Prostate gland (tissue), 2 donors: ENCODE measurements around the gene CHRD. TPM values are rescaled to one million over a fixed set of nuclear protein-coding genes. Genes with fewer than 3 reads are reported as not detected.
A peak's percentile ranks its signal among the peaks of the same experiment; 100 is the strongest.

Source experiments
- DNase-seq: peaks from one replicate; pipeline ENCODE4 v3.0.0-alpha.2; 2019; ENCODE audit warnings: low spot score
- H3K27ac ChIP-seq, 2 donors: fragments of 200-600 bp; sonication (generic); 2 replicates each; pipeline ENCODE4 v1.5.1; 2017 to 2019
- H3K27me3 ChIP-seq: fragments of 200-600 bp; sonication (generic); replicated peaks from 2 replicates; pipeline ENCODE4 v1.5.1; 2019; ENCODE audit not compliant: insufficient read depth
- H3K36me3 ChIP-seq, 2 donors: fragments of 200-600 bp; sonication (generic); 1 replicate in 1 of 2; 2 replicates in 1 of 2; pipeline versions ENCODE4 v1.5.1 to v1.8.1; 2017 to 2019
- H3K4me1 ChIP-seq: fragments of 200-600 bp; sonication (generic); replicated peaks from 2 replicates; pipeline ENCODE4 v1.5.1; 2019
- H3K4me3 ChIP-seq, 2 donors: fragments of 200-600 bp; sonication (generic); 2 replicates each; pipeline ENCODE4 v1.5.1; 2017 to 2019
- H3K9me3 ChIP-seq: fragments of 200-600 bp; sonication (generic); 2 replicates; pipeline ENCODE4 v1.5.1; 2017
- CTCF ChIP-seq, 4 experiments: fragments of 200-600 bp in 2 of 4; fragments of 450-650 bp in 2 of 4; sonication (generic) in 2 of 4; IDR thresholded peaks; 1 replicate in 3 of 4; 2 replicates in 1 of 4; pipeline ENCODE4 v1.5.1; 2016 to 2019; ENCODE audit warnings: antibody characterized with exemption in 4 of 4, mild to moderate bottlenecking in 2 of 4, moderate library complexity in 2 of 4
- POLR2A ChIP-seq: fragments of 450-650 bp; IDR thresholded peaks from one replicate; pipeline ENCODE4 v1.6.1; 2016; ENCODE audit warnings: antibody characterized with exemption, mild to moderate bottlenecking
- POLR2AphosphoS5 ChIP-seq: sonication (generic); formaldehyde crosslinking; IDR thresholded peaks from one replicate; pipeline ENCODE4 v1.6.1; 2017; ENCODE audit warnings: antibody characterized with exemption
- WGBS: methylation state at CpG from one replicate; pipeline ENCODE4 v1.1.5; 2018; 5-methylcytosine and 5-hydroxymethylcytosine counted together
- intact Hi-C: fragments of 100-400 bp; cut with DNase I; formaldehyde crosslinking; loops from one replicate; pipeline ENCODE4 v1.14.2; 2022
- total RNA-seq, 2 donors: library from RNA; depleted of rRNA; stranded (reverse); fragments of >200 nt; gene quantifications; one replicate each; pipeline ENCODE4 v1.1.0, GENCODE V29; 2016

CHRD gene
- total RNA-seq, 2 donors from 2014 or later: 2.5 to 8.0 TPM

DNA sequence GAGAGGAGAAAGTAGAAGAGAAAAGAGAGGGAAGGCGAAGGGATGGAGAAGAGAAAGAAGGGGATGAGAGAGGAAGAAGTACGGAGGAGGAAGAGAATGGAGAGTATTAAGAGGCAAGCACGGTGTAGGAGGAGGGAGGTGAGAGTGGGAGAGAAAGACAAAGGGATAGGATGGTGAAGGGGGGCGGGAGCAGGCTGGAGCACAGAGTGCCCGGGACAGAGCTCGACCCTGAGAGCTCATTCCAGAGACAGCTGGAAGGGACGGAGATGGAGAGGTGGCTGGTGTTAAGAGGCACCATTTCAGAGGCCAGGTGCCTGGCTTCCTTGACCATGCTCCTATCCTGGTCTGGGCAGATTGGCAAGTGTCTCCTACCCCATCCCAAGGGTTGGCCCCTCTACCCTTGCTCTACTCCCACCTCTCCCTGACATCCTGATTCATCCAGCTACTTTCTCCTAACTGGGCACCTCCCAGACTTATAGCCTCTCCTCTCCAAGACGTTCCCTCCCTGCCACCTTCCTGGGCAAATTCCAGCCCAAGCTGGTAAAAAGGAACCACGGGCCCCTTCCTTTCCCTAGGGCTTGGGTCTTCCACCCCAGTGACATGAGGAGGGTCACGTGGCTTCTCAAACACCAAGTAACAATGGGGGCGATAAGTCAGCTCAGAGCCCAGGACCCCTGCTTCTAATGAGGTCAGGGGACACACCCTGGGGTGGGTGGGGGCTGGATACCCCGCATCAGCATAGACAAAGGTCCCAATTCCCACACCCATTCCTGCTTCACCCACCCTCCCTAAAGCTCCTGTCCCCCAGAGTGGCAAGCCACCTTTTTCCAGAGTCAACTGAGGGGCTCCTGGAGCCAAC is 19.6 kb upstream of the CHRD start:
- Histone ChIP-seq H3K36me3 (peaks cover 0 to 6% of the 10 kb centered on the region in 2 donors), H3K27ac (no peak overlapping the region), H3K27me3 (no peaks in the 10 kb centered on the region), H3K4me1 (peaks cover 3% of the 10 kb centered on the region), H3K4me3 (peak overlapping the region in 1 of 2 donors; percentile 71), H3K9me3 (no peaks in the 10 kb centered on the region)
- TF ChIP-seq POLR2A (no peak), CTCF (IDR thresholded peaks at IDR 0.05) (no peak), POLR2AphosphoS5 (no peak)
- intact Hi-C loops: loop anchor here (5.0 kb wide), 2 partner anchors 43 to 63 kb away; partner anchors contain the start of gene PSMD2
- WGBS: 40% methylated on average over 12 of the region's 12 CpGs
- DNase-seq: no peak

GRCh38 chr3:184360929-184361531 is 18.8 kb upstream of the CHRD start:
- H3K27ac ChIP-seq: peak overlapping the region; percentile 94 to 97
- intact Hi-C loops: loop anchor here (5.0 kb wide), 2 partner anchors 44 to 64 kb away; partner anchors contain the start of gene PSMD2
- peak overlapping the region; percentile 64 to 71 for H3K4me3 ChIP-seq
- 3% methylated on average over 24 of the region's 24 CpGs for WGBS
- H3K36me3 ChIP-seq: peaks cover 0 to 6% of the 10 kb centered on the region in 2 donors
- H3K4me1 ChIP-seq: peaks cover 3% of the 10 kb centered on the region
- no peaks in the 10 kb centered on the region for H3K27me3 ChIP-seq
- DNase-seq: no peak
- TF ChIP-seq POLR2AphosphoS5 (no peak), CTCF (IDR thresholded peaks at IDR 0.05) (no peak), POLR2A (no peak)
- no peaks in the 10 kb centered on the region for H3K9me3 ChIP-seq

- 1% methylated on average over 23 of the region's 56 CpGs for WGBS
- intact Hi-C loops: loop anchor here (5.0 kb wide), 2 partner anchors 44 to 64 kb away; partner anchors contain the start of gene PSMD2
- H3K36me3 ChIP-seq: peaks cover 0 to 6% of the 10 kb centered on the region in 2 donors
- peak within 1 kb of the TSS; percentile 64 to 71 for H3K4me3 ChIP-seq
- H3K27me3 ChIP-seq: no peaks in the 10 kb centered on the region
- TF ChIP-seq POLR2A (peak; percentile 80), POLR2AphosphoS5 (no peak)
- peaks cover 3% of the 10 kb centered on the region for H3K4me1 ChIP-seq
- peak within 1 kb of the TSS; percentile 94 to 97 for H3K27ac ChIP-seq
- DNase-seq: peak; percentile 27
- no peaks in the 10 kb centered on the region for H3K9me3 ChIP-seq
Observed at GRCh38 chr3:184361532-184361931, 18.3 kb upstream of the CHRD start, which contains the start of the genes CLCN2 and POLR2H. TSS of gene CLCN2 (minus strand) at chr3:184361605. CDS start at chr3:184361479, 126 bp downstream. TSS of gene POLR2H (plus strand) at chr3:184361710. CDS start at chr3:184363493, 1,783 bp downstream.

GRCh38 chr3:184361932-184362667 is 17.8 kb upstream of the CHRD start:
- peaks cover 3% of the 10 kb centered on the region for H3K4me1 ChIP-seq
- peak overlapping the region; percentile 94 to 97 for H3K27ac ChIP-seq
- peak overlapping the region; percentile 64 to 71 for H3K4me3 ChIP-seq
- H3K27me3 ChIP-seq: no peaks in the 10 kb centered on the region
- intact Hi-C loops: loop anchor here (5.0 kb wide), 2 partner anchors 45 to 65 kb away; partner anchors contain the start of gene PSMD2
- H3K36me3 ChIP-seq: peaks cover 0 to 3% of the 10 kb centered on the region in 2 donors
- 1% methylated on average over 35 of the region's 38 CpGs for WGBS
- H3K9me3 ChIP-seq: no peaks in the 10 kb centered on the region
- DNase-seq: peak; percentile 60
- TF ChIP-seq CTCF (IDR thresholded peaks at IDR 0.05) (no peak), POLR2AphosphoS5 (no peak), POLR2A (peak; percentile 56)
